GM19324 (cell line): ENCODE data around the gene ATP5F1D.

Experiments
- ATAC-seq: cut with Tn5 transposase; IDR thresholded peaks from one replicate; pipeline ENCODE4 v1.9.1; 2021; ENCODE audit warnings: mild to moderate bottlenecking, moderate library complexity; ENCODE audit not compliant: unreplicated experiment, low FRiP score

Gene ATP5F1D

DNA sequence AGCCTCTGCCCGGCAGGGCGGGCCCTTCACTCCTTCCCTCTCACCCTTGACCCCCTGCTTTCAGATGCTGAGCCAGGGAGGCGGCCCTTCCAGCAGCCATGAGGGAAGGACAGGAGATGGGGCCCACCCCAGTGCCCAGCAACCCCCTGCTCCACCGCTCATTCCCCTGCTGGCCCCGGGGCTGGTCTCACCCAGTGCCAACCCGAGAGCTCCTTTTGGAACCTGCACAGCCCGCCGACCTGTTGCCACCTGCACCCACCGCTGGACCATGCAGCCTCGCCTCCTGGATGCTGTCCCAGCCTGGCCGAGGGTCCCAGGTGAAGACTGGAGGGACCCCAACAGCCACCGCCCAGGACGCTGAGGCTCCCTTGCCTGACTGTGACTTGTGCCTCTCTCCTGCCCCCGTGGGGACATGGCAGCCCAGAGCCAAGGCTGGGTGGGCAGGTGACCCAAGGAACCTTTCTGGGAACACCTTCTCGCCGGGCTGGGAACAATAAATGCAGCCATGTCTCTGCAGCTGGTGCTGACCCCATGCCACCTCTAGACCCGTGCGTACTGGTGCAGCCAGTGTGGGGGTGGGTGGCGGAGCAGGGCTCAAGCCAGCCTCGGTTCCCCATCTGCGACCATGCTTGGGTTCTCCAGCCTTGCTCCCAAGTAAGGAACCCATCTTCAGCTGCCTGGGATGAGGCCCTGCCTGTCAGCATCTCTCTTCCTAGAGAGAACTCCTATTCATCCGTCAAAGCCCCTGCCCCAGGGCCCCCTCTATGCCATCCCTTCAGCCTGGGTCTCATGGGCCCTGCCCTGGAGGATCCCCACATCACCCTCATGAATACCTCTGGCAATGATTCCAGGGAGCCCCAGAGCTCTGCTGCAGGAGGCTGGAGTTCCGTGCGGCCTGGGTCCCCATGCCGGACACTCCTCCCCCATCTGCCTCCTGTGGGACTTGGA is 37.4 kb downstream of the ATP5F1D start:
- no peak for ATAC-seq

- no peak for ATAC-seq
Observed at GRCh38 chr19:1279782-1280341, 38.3 kb downstream of the ATP5F1D start.

DNA sequence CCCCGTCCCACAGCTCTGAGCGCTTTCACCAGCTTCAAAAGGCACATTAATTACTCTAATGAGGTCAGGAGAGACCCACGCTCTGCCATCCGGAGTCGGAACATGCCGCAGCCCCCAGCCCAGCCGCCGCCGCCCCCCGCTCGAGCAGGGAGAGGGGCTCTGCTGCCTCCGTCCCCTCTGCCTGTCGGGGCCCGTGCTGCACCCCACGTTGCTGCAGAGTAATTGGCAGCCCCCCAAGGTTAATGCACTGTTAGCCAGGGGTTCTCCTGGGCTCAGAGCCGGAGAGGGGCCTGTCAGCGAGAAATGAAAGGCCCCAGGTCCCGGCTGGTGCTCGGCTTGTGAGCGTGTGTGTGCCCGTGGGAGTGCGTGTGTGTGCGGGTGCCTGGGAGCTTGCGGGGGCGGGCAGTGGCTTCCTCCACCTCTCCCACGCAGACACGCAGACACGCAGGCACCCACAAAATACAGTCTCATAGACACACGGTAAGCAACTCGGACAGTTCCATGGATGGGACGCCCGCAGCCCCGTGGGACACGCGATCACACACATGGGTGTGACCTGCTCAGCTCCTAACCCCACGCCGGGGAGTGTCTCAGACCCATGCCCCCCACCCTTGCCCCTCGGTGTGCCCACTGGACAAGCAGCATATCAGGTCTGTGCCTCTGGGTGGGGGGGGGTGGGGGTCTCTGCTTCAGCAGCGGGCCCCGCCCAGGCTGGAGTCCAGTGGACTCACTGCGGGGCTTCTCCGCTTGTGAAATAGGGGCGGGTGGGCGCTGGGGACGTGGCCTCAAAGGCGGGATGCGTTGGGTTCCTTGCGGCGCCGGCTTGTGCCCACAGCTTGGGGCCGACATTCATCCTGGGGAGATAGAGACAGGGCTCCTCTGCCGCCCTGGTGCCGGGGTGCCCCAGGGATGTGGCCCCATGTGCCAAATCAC is 39.4 kb downstream of the ATP5F1D start:
- ATAC-seq, result no peak

DNA sequence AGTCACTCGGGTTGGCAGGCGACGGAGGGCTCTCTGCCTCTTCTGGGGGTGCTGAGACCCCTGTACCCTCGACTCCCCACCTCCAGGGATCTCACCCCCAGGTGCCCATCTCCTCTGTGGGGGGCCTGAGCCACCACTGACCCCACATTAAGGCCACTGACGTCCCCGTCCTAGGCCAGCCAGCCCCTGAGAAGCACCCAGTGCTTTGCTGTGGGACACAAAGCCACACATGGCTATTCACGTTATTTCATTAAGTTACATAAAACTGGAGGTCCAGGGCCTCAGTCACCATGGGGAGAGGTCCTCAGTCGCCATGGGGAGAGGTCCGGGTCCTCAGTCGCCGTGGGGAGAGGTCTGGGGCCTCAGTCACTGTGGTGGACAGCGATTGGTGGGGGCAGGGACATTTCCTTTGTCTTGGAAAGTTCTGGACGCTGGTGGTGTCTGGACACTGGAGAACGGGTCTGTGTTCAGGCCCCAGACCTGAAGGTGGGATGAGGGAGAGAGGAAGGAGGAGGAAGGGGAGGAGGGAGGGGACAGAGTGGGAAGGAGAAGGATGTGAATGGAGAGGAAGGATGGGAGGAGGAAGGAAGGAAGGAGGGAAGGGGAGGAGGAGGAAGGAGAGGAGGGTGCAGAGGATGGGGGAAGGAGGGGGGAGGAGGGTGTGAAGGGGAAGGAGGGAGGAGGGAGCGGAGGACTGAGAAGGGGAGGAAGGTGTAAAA is 40.2 kb downstream of the ATP5F1D start:
- ATAC-seq, result no peak

DNA sequence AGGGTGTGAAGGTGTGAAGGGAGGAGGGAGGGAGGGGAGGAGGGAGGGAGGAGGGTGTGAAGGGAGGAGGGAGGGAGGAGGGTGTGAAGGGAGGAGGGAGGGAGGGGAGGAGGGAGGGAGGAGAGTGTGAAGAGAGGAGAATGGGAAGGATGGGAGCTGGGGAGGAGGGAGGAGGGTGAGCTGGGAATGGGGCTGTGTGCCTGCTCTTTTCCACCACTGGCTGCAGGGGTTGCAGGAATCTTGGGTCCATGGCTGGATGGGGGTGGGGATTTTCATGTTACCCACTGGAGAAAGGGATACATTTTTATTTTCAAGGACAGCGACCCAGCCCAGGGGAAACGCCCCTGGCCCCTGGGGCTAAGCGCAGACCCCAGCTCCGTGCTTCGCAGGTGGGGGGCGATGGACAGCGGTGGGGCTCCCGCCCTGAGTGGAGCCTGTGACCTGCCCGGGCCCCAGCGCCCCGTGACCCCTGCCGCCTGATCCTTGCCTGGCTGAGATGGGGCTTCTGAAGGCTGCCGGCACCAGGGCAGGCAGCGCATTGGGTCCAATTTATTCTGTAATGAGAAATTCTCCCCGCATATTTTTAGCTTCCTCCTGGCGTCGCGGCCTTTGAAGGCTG is 41.1 kb downstream of the ATP5F1D start:
- ATAC-seq, result no peak

DNA sequence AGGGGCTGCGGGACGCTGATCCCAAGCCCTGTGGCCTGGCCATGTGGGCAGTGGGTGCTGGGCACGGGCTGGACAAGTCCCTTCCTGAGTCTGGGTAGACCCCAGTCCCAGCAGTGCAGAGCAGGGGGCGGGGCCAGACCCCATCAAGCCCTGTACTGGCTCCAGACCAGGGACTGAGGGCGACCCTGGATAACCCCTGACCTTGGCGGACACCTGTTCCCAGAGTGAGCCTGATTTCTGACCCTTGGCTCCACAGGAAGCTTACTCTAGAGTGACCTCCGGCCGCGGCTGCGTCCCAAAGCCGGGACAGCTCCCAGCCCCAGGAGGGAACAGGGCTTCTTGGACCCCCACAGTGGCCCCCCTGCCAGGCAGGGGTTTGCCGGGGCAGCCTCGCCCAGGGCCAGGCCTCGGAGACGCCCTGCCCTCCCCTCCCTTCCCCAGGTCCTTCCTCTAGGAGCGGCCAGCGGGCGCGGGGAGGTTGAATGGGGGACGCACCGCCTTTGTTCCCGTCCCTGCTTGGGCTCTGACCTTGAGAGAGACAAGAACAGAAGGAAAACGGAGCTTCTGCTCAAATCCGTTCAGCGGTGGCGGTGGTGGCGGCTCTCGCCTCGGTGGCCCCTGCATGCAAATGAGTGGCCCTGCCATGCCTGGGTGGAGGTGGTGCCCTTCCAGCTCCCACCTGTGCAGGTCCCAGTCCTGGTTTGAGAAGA is 41.8 kb downstream of the ATP5F1D start:
- no peak for ATAC-seq

- ATAC-seq, result no peak
Observed at GRCh38 chr19:1283917-1284292, 42.4 kb downstream of the ATP5F1D start.

DNA sequence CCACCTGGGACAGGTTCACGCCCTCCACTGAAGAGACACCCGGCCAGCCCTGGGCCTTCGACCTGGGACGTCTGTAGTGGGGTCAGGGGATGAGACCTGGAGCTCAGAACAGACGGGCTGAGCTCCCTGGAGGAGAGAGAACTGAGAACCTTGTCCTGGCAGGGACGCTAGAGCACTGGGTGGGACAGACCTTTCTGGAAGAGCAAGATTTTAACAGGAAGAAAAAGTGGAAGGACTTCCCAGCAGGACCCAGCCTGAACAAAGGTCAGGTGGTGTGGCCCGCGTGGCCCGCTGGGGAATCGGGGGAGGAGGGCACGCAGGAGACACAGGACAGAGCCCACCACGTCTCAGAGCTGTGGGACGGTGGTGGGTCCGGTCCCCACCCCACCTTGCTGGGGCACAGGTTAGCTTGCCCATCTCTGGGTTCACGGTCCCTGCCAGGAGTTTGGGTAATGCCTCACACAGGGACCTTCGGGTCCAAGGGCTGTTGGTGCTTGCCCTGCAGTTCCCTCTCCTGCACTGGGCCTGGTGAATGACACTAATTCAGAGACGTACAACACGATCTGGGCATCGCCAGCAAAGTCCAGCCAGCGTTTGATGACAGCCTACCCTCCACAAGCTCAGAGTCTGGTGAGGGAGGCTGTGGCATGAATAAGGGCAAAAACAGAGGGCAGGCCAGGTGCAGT is 42.9 kb downstream of the ATP5F1D start:
- ATAC-seq, result no peak

GRCh38 chr19:1284979-1285736 is 43.6 kb downstream of the ATP5F1D start:
- no peak for ATAC-seq

- ATAC-seq, result no peak
Observed at GRCh38 chr19:1285737-1286360, 44.3 kb downstream of the ATP5F1D start, which contains the start of gene EFNA2. TSS of gene EFNA2 (plus strand) at chr19:1285873. CDS start at chr19:1286169, 296 bp downstream.

- no peak for ATAC-seq
Observed at GRCh38 chr19:1286487-1287353, 45.2 kb downstream of the ATP5F1D start.

DNA sequence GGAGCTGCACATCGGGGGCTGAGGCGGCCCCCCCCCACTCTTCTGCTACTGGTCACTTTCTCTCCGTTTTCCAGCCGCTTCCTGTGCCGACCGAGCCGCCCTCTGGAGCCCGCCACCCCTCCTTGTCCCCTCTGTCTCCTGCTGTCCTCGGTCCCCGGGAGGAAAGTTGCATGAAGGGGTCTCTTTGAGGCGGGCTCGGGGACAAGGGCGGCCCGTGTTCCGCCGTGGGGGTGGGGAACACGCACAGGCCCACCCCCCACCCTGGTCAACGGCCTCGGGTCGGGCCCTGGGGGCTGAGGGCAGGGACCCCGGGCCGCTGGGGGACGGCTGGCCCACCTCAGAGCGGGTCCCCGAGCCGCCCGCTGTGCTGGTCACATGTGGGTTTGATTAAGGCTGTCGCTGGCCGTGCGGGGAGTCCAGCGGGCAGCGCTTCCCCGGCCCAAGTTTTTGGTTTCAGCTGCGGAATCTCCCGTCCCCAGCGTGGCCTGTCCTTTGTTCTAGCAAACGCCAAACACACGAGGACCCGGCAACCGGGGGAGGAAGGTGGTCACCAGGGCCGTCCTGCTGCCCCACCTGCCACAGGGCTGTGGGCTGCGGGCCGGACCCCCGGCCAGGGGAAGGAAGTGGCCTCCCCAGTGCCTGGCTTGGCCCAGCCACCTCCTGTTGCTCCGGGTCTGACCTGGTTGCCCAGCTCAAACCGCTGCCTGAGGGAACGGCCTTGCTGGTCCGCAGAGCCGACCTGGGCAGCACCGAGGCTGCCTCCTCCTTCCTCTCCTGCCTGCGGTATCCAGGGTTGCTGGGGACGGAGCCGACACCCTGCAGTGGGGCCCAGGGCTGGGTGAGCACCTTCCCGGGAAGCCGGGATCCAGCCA is 46.0 kb downstream of the ATP5F1D start:
- no peak for ATAC-seq

DNA sequence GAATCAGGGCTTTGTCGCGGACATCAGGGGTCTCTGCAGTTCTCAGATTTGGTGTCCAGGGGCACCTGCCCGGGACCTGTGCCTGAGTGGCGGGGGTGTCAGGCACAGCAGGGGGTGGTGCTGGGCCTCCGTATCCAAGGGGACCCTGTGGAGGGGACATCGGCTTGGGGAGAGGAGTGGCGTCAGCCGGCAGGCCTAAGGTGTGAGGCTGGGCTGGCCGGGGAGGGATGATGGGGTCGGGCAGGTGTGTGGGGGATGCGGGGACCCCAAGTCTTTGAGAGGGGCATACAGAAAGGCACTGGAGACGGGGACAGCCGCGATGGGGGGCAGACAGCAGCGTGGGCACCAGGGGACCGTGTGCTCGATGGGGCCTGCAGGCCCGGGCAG is 46.7 kb downstream of the ATP5F1D start:
- ATAC-seq, result no peak

DNA sequence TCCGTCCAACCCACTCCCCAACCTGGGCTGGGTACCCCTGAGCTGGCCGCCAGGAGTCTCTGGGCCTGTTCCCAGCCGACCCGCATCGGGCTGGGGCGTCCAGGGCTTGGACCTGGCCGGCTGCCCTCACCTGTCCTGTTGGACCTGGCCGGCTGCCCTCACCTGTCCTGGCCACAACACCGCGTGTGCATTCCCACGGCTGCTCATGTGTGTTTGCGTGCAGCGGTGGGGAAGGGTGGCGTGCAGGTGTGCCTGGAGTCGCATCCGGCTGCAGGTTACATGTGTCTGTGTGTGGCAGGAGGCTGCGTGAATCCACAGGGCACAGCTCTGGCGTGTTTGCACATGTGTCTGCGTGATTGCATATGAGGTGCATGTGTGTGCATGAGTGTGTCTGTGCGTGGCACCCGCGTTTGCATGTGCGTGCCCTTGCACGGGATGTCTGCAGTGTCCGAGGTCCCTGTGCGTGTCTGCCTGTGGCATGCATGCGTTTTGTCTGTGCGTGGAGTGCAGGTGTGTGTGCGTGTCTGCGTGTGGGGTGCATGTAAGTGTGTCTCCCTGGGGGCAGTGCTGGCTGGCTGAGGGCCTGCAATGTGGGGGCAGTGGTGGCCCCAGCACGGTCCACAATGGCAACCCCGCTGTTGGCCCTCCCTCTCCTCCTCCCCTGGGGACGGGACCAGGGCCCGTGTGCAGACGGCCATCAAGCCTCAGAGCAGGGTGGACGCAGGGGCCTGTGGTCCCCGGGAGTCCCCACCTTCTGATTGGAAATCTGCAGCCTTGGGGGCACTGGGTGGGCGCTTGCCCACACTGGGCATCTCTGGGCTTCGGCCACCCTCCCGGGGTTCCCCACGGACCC is 47.5 kb downstream of the ATP5F1D start:
- no peak for ATAC-seq

DNA sequence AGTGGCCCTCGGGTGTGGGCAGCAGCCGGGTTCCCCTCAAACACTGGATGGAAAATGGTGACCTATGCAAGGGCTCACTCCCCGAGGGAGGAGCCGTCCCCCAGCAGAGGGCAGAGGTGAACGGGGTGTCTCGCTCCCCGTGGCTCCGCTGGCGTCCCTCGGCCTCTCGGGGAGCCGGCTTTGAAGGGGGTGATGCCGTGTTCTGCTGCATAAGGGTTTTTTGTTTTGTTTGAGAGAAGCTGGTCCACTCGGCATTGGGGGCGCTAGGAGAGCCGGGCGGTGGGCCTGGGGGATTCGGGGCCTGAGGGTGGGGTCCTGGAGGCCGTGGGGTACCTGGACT is 48.1 kb downstream of the ATP5F1D start:
- ATAC-seq, result no peak
